K562 (cell line): ENCODE measurements around the gene ETV2. TPM values are rescaled to one million over a fixed set of nuclear protein-coding genes. Genes with fewer than 3 reads are reported as not detected.
A peak's percentile ranks its signal among the peaks of the same experiment; 100 is the strongest.

Experiments
- ASH1L ChIP-seq: fragments of 450-650 bp; IDR thresholded peaks from 2 replicates; pipeline ENCODE4 v1.6.1; 2018; ENCODE audit warnings: borderline replicate concordance, mild to moderate bottlenecking, low read depth; ENCODE audit not compliant: partially characterized antibody
- CREB1 ChIP-seq, 2 experiments: sonication (generic) in 1 of 2; formaldehyde crosslinking in 1 of 2; IDR thresholded peaks; 2 replicates each; pipeline versions ENCODE4 v1.6.1 to v1.8.0; 2012 to 2022; ENCODE audit warnings: inconsistent platforms in 1 of 2, mild to moderate bottlenecking in 1 of 2, missing genetic modification reagents in 1 of 2, moderate library complexity in 1 of 2
- EP400 ChIP-seq: fragments of 450-650 bp; IDR thresholded peaks from 2 replicates; pipeline ENCODE4 v1.6.1; 2017; ENCODE audit warnings: antibody characterized with exemption, mild to moderate bottlenecking, moderate library complexity
- GABPA ChIP-seq: fragments of 200-800 bp; sonication (Bioruptor generic); conservative IDR thresholded peaks from 2 replicates; pipeline ENCODE4 v1.6.1; 2016; ENCODE audit warnings: low read depth, missing genetic modification characterization, missing compliant biosample characterization
- GTF2F1 ChIP-seq: IDR thresholded peaks from 2 replicates; pipeline ENCODE4 v1.6.1; 2011; ENCODE audit warnings: low read depth, low read length, improper control_type of control experiment
- MCM5 ChIP-seq: fragments of 450-650 bp; IDR thresholded peaks from 2 replicates; pipeline ENCODE4 v1.6.1; 2016; ENCODE audit warnings: low read depth
- MTA2 ChIP-seq: fragments of 450-650 bp; IDR thresholded peaks from 2 replicates; pipeline ENCODE4 v1.6.1; 2016; ENCODE audit warnings: low read depth
- NEUROD1 ChIP-seq: fragments of 150-350 bp; IDR thresholded peaks from 2 replicates; pipeline ENCODE4 v1.6.1; 2014; ENCODE audit warnings: borderline replicate concordance, low read length, low read depth; ENCODE audit not compliant: partially characterized antibody
- POLR3G ChIP-seq: IDR thresholded peaks from 2 replicates; pipeline ENCODE4 v1.6.1; 2011; ENCODE audit not compliant: insufficient read length, insufficient replicate concordance; ENCODE audit errors: extremely low read depth
- RBM34 ChIP-seq: fragments of 200-400 bp; formaldehyde crosslinking; IDR thresholded peaks from 2 replicates; pipeline ENCODE4 v1.6.1; 2018; ENCODE audit warnings: low read length, borderline replicate concordance; ENCODE audit not compliant: insufficient read depth
- RBM39 ChIP-seq: fragments of 200-400 bp; formaldehyde crosslinking; optimal IDR thresholded peaks from 2 replicates; pipeline ENCODE3; 2018; ENCODE audit warnings: low read depth, low read length
- RNF219 ChIP-seq: fragments of 250-450 bp; sonication (Bioruptor Pico); IDR thresholded peaks from 2 replicates; pipeline ENCODE4 v1.5.0; 2022; ENCODE audit warnings: mild to moderate bottlenecking
- SMARCA4 ChIP-seq: fragments of 450-650 bp; IDR thresholded peaks from 2 replicates; pipeline ENCODE4 v1.6.1; 2016
- SNAPC5 ChIP-seq: fragments of 250-450 bp; sonication (Bioruptor Pico); IDR thresholded peaks from 2 replicates; pipeline ENCODE4 v1.8.0; 2021; ENCODE audit warnings: moderate library complexity, mild to moderate bottlenecking, inconsistent platforms
- TFAP4 ChIP-seq: sonication (generic); formaldehyde crosslinking; IDR thresholded peaks from 2 replicates; pipeline ENCODE4 v1.8.0; 2022; ENCODE audit warnings: missing genetic modification reagents, mild to moderate bottlenecking, moderate library complexity, borderline replicate concordance
- ZBTB7A ChIP-seq: IDR thresholded peaks from 2 replicates; pipeline ENCODE4 v1.6.1; 2011; ENCODE audit warnings: low read depth, mild to moderate bottlenecking, low read length, moderate library complexity, borderline replicate concordance; ENCODE audit not compliant: control insufficient read depth
- ZC3H11A ChIP-seq: IDR thresholded peaks from 2 replicates; pipeline ENCODE4 v1.6.1; 2012; ENCODE audit warnings: low read depth, low read length, improper control_type of control experiment
- ZKSCAN1 ChIP-seq: fragments of 150-350 bp; IDR thresholded peaks from 2 replicates; pipeline ENCODE4 v1.6.1; 2016; ENCODE audit warnings: low read depth, low read length
- ZNF253 ChIP-seq: fragments of 250-450 bp; sonication (Bioruptor Pico); conservative IDR thresholded peaks from 2 replicates; pipeline ENCODE4 v1.6.1; 2021; ENCODE audit warnings: mild to moderate bottlenecking
- ZNF263 ChIP-seq: sonication (generic); formaldehyde crosslinking; IDR thresholded peaks from 2 replicates; pipeline ENCODE4 v1.8.0; 2022; ENCODE audit warnings: mild to moderate bottlenecking, missing genetic modification reagents, borderline replicate concordance
- ZNF512 ChIP-seq: IDR thresholded peaks from 2 replicates; pipeline ENCODE4 v1.6.1; 2016; ENCODE audit warnings: missing genetic modification characterization, missing compliant biosample characterization
- ZNF778 ChIP-seq: fragments of 450-650 bp; formaldehyde crosslinking; IDR thresholded peaks from 2 replicates; pipeline ENCODE4 v1.4.0; 2020; ENCODE audit warnings: mild to moderate bottlenecking, moderate library complexity
- ZNF830 ChIP-seq: fragments of 250-450 bp; sonication (Bioruptor Pico); IDR thresholded peaks from 2 replicates; pipeline ENCODE4 v1.5.0; 2021; ENCODE audit warnings: mild to moderate bottlenecking
- polyA plus RNA-seq, 8 experiments: library from polyadenylated mRNA; depleted of rRNA in 4 of 8; stranded (reverse) in 5 of 8; unstranded in 3 of 8; fragments of >200 nt; fragmentation: Nextera tagmentation in 2 of 8; fragmentation: Illumina TruSeq in 1 of 8; extraction: Ambion mirVana in 2 of 8; extraction: Trizol in 1 of 8; gene quantifications; 2 replicates each; pipeline versions ENCODE4 v1.2.1 to v1.2.3, GENCODE V29; 2011 to 2014; ENCODE audit warnings: inconsistent platforms in 1 of 8, missing spikeins in 1 of 8
- total RNA-seq, 7 experiments: library from RNA; depleted of rRNA in 6 of 7; stranded (reverse); fragments of >200 nt in 6 of 7; fragmentation: Illumina TruSeq in 2 of 7; extraction: Trizol in 2 of 7; gene quantifications; 2 replicates each; pipeline versions ENCODE4 v1.2.1 to v1.2.3, GENCODE V29; 2011 to 2021; ENCODE audit warnings: low replicate concordance in 1 of 7
- TF ChIP-seq, protein P1 (sequence below): fragments of 250-450 bp; sonication (Bioruptor Pico); IDR thresholded peaks from 2 replicates; pipeline ENCODE4 v1.6.1; 2021; ENCODE audit warnings: mild to moderate bottlenecking

ETV2 gene
- total and polyA plus RNA-seq, 9 of the 15 experiments (the other 6 are each of a cell fraction or from before 2014, with no cell fraction given) = 0.11 to 3.7 (median 0.55) TPM

DNA sequence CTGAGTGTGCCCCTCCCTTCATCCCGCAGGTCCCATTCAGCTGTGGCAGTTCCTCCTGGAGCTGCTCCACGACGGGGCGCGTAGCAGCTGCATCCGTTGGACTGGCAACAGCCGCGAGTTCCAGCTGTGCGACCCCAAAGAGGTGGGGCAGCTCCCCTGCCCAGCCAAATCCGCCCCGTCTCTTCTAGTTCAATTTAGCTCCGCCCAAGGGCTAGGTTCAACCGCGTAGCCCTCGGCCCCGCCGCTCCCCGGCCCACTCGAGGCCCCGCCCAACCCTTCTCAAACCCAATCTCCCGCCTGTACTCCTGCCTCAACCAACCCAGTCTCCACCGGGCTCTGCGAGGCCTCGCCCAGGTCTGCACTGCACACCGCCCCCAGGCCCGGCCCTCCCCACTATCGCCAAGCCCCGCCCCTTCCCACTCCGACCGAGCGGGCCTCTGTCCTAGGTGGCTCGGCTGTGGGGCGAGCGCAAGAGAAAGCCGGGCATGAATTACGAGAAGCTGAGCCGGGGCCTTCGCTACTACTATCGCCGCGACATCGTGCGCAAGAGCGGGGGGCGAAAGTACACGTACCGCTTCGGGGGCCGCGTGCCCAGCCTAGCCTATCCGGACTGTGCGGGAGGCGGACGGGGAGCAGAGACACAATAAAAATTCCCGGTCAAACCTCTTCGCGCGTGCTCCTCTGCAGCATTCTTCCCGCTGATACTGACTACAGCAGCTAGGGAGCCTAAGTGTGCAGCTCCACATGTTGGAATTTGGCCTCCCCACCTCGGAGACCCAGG is 2.9 kb downstream of the ETV2 start (continued):
- TF ChIP-seq ASH1L = no peak
- TF ChIP-seq GTF2F1 = no peak
- TF ChIP-seq RBM34 = no peak
- TF ChIP-seq POLR3G = no peak
- TF ChIP-seq NEUROD1 = no peak
- no peak for TF ChIP-seq GABPA (tag)
- TF ChIP-seq ZBTB7A = peak; percentile 68; the same call in 1 of the 2 replicates
- 0 out of 2 replicates have a peak, but pooled peaks have one; percentile 29 for TF ChIP-seq EP400
- TF ChIP-seq ZNF830 (CRISPR knock-in tag) = no peak
- TF ChIP-seq, protein P1, sequence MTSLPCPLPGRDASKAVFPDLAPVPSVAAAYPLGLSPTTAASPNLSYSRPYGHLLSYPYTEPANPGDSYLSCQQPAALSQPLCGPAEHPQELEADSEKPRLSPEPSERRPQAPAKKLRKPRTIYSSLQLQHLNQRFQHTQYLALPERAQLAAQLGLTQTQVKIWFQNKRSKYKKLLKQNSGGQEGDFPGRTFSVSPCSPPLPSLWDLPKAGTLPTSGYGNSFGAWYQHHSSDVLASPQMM (CRISPR knock-in tag) = no peak
- no peak for TF ChIP-seq ZNF253 (CRISPR knock-in tag)
- TF ChIP-seq ZNF778 = no peak
- TF ChIP-seq ZNF512 (tag) = no peak
- no peak; the same call in 1 of the 2 replicates for TF ChIP-seq CREB1 (IDR thresholded peaks at IDR 0.05)
- TF ChIP-seq CREB1 (CRISPR knock-in tag; IDR thresholded peaks at IDR 0.05) = peak; percentile 24; the same call in 1 of the 2 replicates
- no peak for TF ChIP-seq MTA2
- no peak for TF ChIP-seq ZNF263 (CRISPR knock-in tag)
- TF ChIP-seq SMARCA4 = no peak
- no peak for TF ChIP-seq RBM39
- TF ChIP-seq ZKSCAN1 = 0 out of 2 replicates have a peak, but pooled peaks have one; percentile 34
- TF ChIP-seq TFAP4 (CRISPR knock-in tag) = peak; percentile 69
- no peak for TF ChIP-seq ZC3H11A
- no peak for TF ChIP-seq MCM5
- TF ChIP-seq SNAPC5 (CRISPR knock-in tag) = no peak
- no peak for TF ChIP-seq RNF219 (CRISPR knock-in tag)
